Measurements from ENCODE around the gene TGFBI. TPM values are rescaled to one million over a fixed set of nuclear protein-coding genes. Genes with fewer than 3 reads are reported as not detected.

Gene TGFBI
- total and polyA plus RNA-seq, 9 of the 15 experiments (the other 6 are each of a cell fraction or from before 2014, with no cell fraction given), result 0.05 to 0.62 (median 0.08) TPM; not detected in 6

- no peak overlapping the region for H3K4me2 ChIP-seq (ENCODE audit: insufficient read depth, low read length)
- FAIRE-seq (no peak), DNase-seq (ENCODE audit: extremely low read depth in 1 of 4, low spot score in 3 of 4) (no peak), ATAC-seq (no peak)
- TF ChIP-seq ZNF282 (CRISPR knock-in tag; IDR thresholded peaks at IDR 0.05), result no peak
- TF ChIP-seq, protein P1, sequence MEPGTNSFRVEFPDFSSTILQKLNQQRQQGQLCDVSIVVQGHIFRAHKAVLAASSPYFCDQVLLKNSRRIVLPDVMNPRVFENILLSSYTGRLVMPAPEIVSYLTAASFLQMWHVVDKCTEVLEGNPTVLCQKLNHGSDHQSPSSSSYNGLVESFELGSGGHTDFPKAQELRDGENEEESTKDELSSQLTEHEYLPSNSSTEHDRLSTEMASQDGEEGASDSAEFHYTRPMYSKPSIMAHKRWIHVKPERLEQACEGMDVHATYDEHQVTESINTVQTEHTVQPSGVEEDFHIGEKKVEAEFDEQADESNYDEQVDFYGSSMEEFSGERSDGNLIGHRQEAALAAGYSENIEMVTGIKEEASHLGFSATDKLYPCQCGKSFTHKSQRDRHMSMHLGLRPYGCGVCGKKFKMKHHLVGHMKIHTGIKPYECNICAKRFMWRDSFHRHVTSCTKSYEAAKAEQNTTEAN (CRISPR knock-in tag; IDR thresholded peaks at IDR 0.05), result no peak
- no peak for TF ChIP-seq RFX1 (IDR thresholded peaks at IDR 0.05)
- no peak for TF ChIP-seq RB1 (IDR thresholded peaks at IDR 0.05; ENCODE audit: low read depth)
- TF ChIP-seq, protein P2, sequence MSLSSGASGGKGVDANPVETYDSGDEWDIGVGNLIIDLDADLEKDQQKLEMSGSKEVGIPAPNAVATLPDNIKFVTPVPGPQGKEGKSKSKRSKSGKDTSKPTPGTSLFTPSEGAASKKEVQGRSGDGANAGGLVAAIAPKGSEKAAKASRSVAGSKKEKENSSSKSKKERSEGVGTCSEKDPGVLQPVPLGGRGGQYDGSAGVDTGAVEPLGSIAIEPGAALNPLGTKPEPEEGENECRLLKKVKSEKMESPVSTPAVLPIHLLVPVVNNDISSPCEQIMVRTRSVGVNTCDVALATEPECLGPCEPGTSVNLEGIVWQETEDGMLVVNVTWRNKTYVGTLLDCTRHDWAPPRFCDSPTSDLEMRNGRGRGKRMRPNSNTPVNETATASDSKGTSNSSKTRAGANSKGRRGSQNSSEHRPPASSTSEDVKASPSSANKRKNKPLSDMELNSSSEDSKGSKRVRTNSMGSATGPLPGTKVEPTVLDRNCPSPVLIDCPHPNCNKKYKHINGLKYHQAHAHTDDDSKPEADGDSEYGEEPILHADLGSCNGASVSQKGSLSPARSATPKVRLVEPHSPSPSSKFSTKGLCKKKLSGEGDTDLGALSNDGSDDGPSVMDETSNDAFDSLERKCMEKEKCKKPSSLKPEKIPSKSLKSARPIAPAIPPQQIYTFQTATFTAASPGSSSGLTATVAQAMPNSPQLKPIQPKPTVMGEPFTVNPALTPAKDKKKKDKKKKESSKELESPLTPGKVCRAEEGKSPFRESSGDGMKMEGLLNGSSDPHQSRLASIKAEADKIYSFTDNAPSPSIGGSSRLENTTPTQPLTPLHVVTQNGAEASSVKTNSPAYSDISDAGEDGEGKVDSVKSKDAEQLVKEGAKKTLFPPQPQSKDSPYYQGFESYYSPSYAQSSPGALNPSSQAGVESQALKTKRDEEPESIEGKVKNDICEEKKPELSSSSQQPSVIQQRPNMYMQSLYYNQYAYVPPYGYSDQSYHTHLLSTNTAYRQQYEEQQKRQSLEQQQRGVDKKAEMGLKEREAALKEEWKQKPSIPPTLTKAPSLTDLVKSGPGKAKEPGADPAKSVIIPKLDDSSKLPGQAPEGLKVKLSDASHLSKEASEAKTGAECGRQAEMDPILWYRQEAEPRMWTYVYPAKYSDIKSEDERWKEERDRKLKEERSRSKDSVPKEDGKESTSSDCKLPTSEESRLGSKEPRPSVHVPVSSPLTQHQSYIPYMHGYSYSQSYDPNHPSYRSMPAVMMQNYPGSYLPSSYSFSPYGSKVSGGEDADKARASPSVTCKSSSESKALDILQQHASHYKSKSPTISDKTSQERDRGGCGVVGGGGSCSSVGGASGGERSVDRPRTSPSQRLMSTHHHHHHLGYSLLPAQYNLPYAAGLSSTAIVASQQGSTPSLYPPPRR (CRISPR knock-in tag; IDR thresholded peaks at IDR 0.05; ENCODE audit: borderline replicate concordance), result no peak
- TF ChIP-seq TGIF2 (CRISPR knock-in tag; IDR thresholded peaks at IDR 0.05), result no peak
- no peak for TF ChIP-seq LEF1 (IDR thresholded peaks at IDR 0.05)
- no peak for TF ChIP-seq POLR2AphosphoS5 (IDR thresholded peaks at IDR 0.05; ENCODE audit: control insufficient read depth, insufficient read depth, low read depth, low read length)
- TF ChIP-seq, protein P3, sequence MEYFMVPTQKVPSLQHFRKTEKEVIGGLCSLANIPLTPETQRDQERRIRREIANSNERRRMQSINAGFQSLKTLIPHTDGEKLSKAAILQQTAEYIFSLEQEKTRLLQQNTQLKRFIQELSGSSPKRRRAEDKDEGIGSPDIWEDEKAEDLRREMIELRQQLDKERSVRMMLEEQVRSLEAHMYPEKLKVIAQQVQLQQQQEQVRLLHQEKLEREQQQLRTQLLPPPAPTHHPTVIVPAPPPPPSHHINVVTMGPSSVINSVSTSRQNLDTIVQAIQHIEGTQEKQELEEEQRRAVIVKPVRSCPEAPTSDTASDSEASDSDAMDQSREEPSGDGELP (CRISPR knock-in tag; IDR thresholded peaks at IDR 0.05; ENCODE audit: borderline replicate concordance), result no peak
- no peak for TF ChIP-seq ZNF639 (CRISPR knock-in tag; conservative IDR thresholded peaks at IDR 0.05 in 1 of 2, IDR thresholded peaks at IDR 0.05 in 1 of 2)
- no peak for TF ChIP-seq ZNF143 (CRISPR knock-in tag; IDR thresholded peaks at IDR 0.05)
- TF ChIP-seq ZNF57 (CRISPR knock-in tag; IDR thresholded peaks at IDR 0.05), result no peak
- no peaks in the 10 kb centered on the region for H3K9me3 ChIP-seq (replicated peaks; ENCODE audit: control insufficient read depth, insufficient read depth, low read depth, low read length)
- H3K9ac ChIP-seq (ENCODE audit: insufficient read depth in 1 of 2, low read depth in 2 of 2, low read length in 2 of 2), result no peak overlapping the region
- H3K36me3 ChIP-seq (ENCODE audit: control insufficient read depth, insufficient read depth, low read length), result no peaks in the 10 kb centered on the region
- BruUV-seq (replicated peaks), result no TSS peak
- H3K4me1 ChIP-seq (replicated peaks in 1 of 2; ENCODE audit: control insufficient read depth in 2 of 2, insufficient read depth in 2 of 2, low read length in 2 of 2), result peaks cover 8 to 27% of the 10 kb centered on the region in 2 experiments
- H3K4me3 ChIP-seq, result no peak overlapping the region
- ChIA-PET POLR2A (no interaction called here), CTCF (ENCODE audit: low intra/inter-chr PET ratio) (no interaction called here)
- H3K27me3 ChIP-seq (ENCODE audit: control insufficient read depth in 2 of 2, insufficient read depth in 2 of 2, low read length in 2 of 2), result peaks cover 0 to 4% of the 10 kb centered on the region in 2 experiments; a peak in 1 of 5 replicates
- in situ Hi-C loops (cut with MboI), result no loop called here
- no peaks in the 10 kb centered on the region for H3K9me1 ChIP-seq (ENCODE audit: control insufficient read depth, insufficient read depth, low read length)
- no peak overlapping the region for H2AFZ ChIP-seq (ENCODE audit: low read depth, low read length)
- no peaks in the 10 kb centered on the region for H4K20me1 ChIP-seq (replicated peaks; ENCODE audit: control insufficient read depth, insufficient read depth, low read length)
- H3K27ac ChIP-seq (ENCODE audit: extremely low read depth, low read depth, low read length), result no peak overlapping the region
- intact Hi-C loops (cut with micrococcal nuclease), result no loop called here
- 33% methylated on average over 4 of the region's 4 CpGs for WGBS (ENCODE audit: insufficient coverage, low coverage, missing lambda C conversion rate)
- no peaks in the 10 kb centered on the region for H3K79me2 ChIP-seq (ENCODE audit: control insufficient read depth, insufficient read depth, low read length)
Observed at GRCh38 chr5:136090319-136090718, 61.5 kb downstream of the TGFBI start.
